ENCODE data around the gene PRDM10. TPM values are rescaled to one million over a fixed set of nuclear protein-coding genes. Genes with fewer than 3 reads are reported as not detected.

PRDM10 gene
- total RNA-seq, 1 experiment from 2014 or later, result 7.7 TPM

DNA sequence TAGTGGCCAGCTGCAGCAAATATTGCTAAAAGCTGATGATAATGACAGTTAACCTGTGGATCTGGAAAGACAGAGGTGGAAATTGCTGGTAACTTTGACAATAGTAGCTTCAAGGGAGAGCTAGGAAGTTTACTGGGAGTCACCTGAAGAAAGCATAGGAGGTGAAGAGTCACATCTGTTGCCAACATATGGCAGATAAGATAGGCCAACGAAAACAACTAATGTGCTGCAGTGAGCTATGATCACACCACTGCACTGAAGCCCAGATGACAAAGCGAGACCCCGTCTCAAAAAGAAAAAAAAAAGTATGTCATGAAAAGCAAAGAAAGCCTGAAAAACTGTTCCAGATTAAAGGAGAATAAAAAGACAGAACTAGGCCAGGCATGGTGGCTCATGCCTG is 4.3 kb upstream of the PRDM10 start:
- H2AK5ac ChIP-seq (ENCODE audit: insufficient read length, low read length), result no peak overlapping the region
- H2AFZ ChIP-seq (ENCODE audit: low read length), result no peak overlapping the region
- H3K23me2 ChIP-seq (ENCODE audit: insufficient read length, low read depth, low read length, poor library complexity, severe bottlenecking), result peaks cover 5% of the 10 kb centered on the region
- no peaks in the 10 kb centered on the region for H3K4me1 ChIP-seq (ENCODE audit: insufficient read depth, low read length)
- no peak overlapping the region for H3T11ph ChIP-seq (ENCODE audit: low read length)
- no peak overlapping the region for H3K4me3 Mint-ChIP-seq
- H2BK15ac ChIP-seq (ENCODE audit: low read depth, low read length), result no peak overlapping the region
- H3K56ac ChIP-seq (ENCODE audit: insufficient read length, low read depth, low read length), result no peak overlapping the region
- no peak overlapping the region for H2BK120ac ChIP-seq (ENCODE audit: low read depth, low read length, poor library complexity, severe bottlenecking)
- H3K36me3 Mint-ChIP-seq (ENCODE audit: insufficient read depth in 1 of 3, low read depth in 3 of 3), result peaks cover 0 to 4% (median 2%) of the 10 kb centered on the region in 3 experiments; a peak in 3 of 7 replicates
- H3K9me3 ChIP-seq (ENCODE audit: control insufficient read depth, low read depth, low read length), result no peaks in the 10 kb centered on the region
- H3K18ac ChIP-seq (ENCODE audit: insufficient read length, low read depth, low read length), result no peak overlapping the region
- no peak for DNase-seq
- no peak overlapping the region for H2BK12ac ChIP-seq (ENCODE audit: insufficient read length, low read depth, low read length)
- no peaks in the 10 kb centered on the region for H3K27me3 ChIP-seq (ENCODE audit: insufficient read depth, low read length)
- no peak overlapping the region for H3K23ac ChIP-seq (ENCODE audit: insufficient read length, low read depth, low read length)
- no peak overlapping the region for H3K27ac ChIP-seq (ENCODE audit: insufficient read length, low read depth, low read length)
- H3K79me1 ChIP-seq (ENCODE audit: insufficient read depth, low read depth, low read length, poor library complexity, severe bottlenecking), result no peaks in the 10 kb centered on the region
- no peak overlapping the region; a peak in 1 of 7 replicates for H3K27ac Mint-ChIP-seq
- TF ChIP-seq, protein P1, sequence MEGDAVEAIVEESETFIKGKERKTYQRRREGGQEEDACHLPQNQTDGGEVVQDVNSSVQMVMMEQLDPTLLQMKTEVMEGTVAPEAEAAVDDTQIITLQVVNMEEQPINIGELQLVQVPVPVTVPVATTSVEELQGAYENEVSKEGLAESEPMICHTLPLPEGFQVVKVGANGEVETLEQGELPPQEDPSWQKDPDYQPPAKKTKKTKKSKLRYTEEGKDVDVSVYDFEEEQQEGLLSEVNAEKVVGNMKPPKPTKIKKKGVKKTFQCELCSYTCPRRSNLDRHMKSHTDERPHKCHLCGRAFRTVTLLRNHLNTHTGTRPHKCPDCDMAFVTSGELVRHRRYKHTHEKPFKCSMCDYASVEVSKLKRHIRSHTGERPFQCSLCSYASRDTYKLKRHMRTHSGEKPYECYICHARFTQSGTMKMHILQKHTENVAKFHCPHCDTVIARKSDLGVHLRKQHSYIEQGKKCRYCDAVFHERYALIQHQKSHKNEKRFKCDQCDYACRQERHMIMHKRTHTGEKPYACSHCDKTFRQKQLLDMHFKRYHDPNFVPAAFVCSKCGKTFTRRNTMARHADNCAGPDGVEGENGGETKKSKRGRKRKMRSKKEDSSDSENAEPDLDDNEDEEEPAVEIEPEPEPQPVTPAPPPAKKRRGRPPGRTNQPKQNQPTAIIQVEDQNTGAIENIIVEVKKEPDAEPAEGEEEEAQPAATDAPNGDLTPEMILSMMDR (conservative IDR thresholded peaks at IDR 0.05), result no peak
- no peak overlapping the region for H3K4ac ChIP-seq (ENCODE audit: low read depth, low read length)
- H4K91ac ChIP-seq (ENCODE audit: insufficient read length, low read depth, low read length), result no peak overlapping the region
- peaks cover 4 to 5% of the 10 kb centered on the region in 2 experiments for H3K4me1 Mint-ChIP-seq
- no peak overlapping the region for H3K14ac ChIP-seq (ENCODE audit: insufficient read depth, low read length)
- no peak overlapping the region for H3K9ac ChIP-seq (ENCODE audit: extremely low read depth, insufficient read length, low read length)
- WGBS (ENCODE audit: extremely low coverage, insufficient read length, low lambda C conversion rate), result no CpG with 5 or more reads among the region's 3 CpGs
- no peak overlapping the region for H3K4me2 ChIP-seq (ENCODE audit: insufficient read depth, insufficient read length, low read length)
- H4K8ac ChIP-seq (replicated peaks; ENCODE audit: insufficient read length, low read depth, low read length), result no peak overlapping the region
- H2BK20ac ChIP-seq (ENCODE audit: low read depth, low read length, poor library complexity, severe bottlenecking), result no peak overlapping the region
- H4K5ac ChIP-seq (ENCODE audit: insufficient read length, low read depth, low read length), result no peak overlapping the region
- peaks cover 0 to 4% of the 10 kb centered on the region in 2 experiments; a peak in 3 of 5 replicates for H3K9me3 Mint-ChIP-seq
- no peaks in the 10 kb centered on the region for H3K27me3 Mint-ChIP-seq (ENCODE audit: low read depth)
- no peaks in the 10 kb centered on the region for H4K20me1 ChIP-seq (ENCODE audit: control insufficient read depth, insufficient read depth, insufficient read length)
- no peaks in the 10 kb centered on the region for H3K79me2 ChIP-seq (ENCODE audit: insufficient read depth, low read length)
- H2BK5ac ChIP-seq (ENCODE audit: insufficient read length, low read length), result no peak overlapping the region

All from H9 (cell line).